ENCODE measurements around the gene OR4X1. TPM values are rescaled to one million over a fixed set of nuclear protein-coding genes. Genes with fewer than 3 reads are reported as not detected.
"Not testable (repeated sequence)": the region's sequence is repeated elsewhere in the genome, so short reads cannot be mapped to it uniquely, and the experiment has no call there.

OR4X1 gene
- total and polyA plus RNA-seq, 12 donors: not detected

- no peaks in the 10 kb centered on the region for H3K4me1 ChIP-seq (replicated peaks in 1 of 2)
- peak; percentile 56 to 83 (median 66) for DNase-seq
- WGBS, 4 donors: 19 to 24% (median 23%) methylated on average over 5 of the region's 5 CpGs
- TF ChIP-seq CTCF (IDR thresholded peaks at IDR 0.05): peak; percentile 52 to 79 (median 69)
- TF ChIP-seq POLR2A (IDR thresholded peaks at IDR 0.05): no peak
- no peaks in the 10 kb centered on the region for H3K36me3 ChIP-seq (replicated peaks in 1 of 2)
- intact Hi-C loops (cut with DNase I): no loop called here
- H3K27me3 ChIP-seq: no peaks in the 10 kb centered on the region
- no peak overlapping the region for H3K27ac ChIP-seq
- H3K4me3 ChIP-seq: no peak overlapping the region
- H3K9me3 ChIP-seq (replicated peaks in 1 of 3): no peaks in the 10 kb centered on the region
Observed at GRCh38 chr11:48307760-48308386, 44.2 kb downstream of the OR4X1 start.

- H3K27me3 ChIP-seq; intact Hi-C loops (cut with DNase I); H3K9me3 ChIP-seq (replicated peaks in 1 of 3); H3K27ac ChIP-seq; H3K36me3 ChIP-seq (replicated peaks in 1 of 2); DNase-seq; H3K4me1 ChIP-seq (replicated peaks in 1 of 2); H3K4me3 ChIP-seq: not testable (repeated sequence)
- WGBS, 4 donors: 28 to 67% (median 50%) methylated on average over 2 of the region's 2 CpGs
Observed at GRCh38 chr11:48313590-48313989, 49.9 kb downstream of the OR4X1 start.

Other genes with a start within 250 kb of the OR4X1 start
- not detected for gene OR4B1, start 47.1 kb upstream of the OR4X1 start, total RNA-seq
- not detected for gene OR4B1, start 47.1 kb upstream of the OR4X1 start, polyA plus RNA-seq
- gene OR4X2, start 18.8 kb upstream of the OR4X1 start, total RNA-seq: not detected
- gene OR4X2, start 18.8 kb upstream of the OR4X1 start, polyA plus RNA-seq: not detected
- not detected for gene OR4S1, start 42.4 kb downstream of the OR4X1 start, total RNA-seq
- gene OR4S1, start 42.4 kb downstream of the OR4X1 start, polyA plus RNA-seq: not detected
- gene OR4C3, start 61.1 kb downstream of the OR4X1 start, total RNA-seq: not detected
- not detected for gene OR4C3, start 61.1 kb downstream of the OR4X1 start, polyA plus RNA-seq
- not detected for gene OR4C5, start 102.6 kb downstream of the OR4X1 start, total RNA-seq
- gene OR4C5, start 102.6 kb downstream of the OR4X1 start, polyA plus RNA-seq: not detected
- gene OR4A47, start 224.9 kb downstream of the OR4X1 start, total RNA-seq: not detected
- gene OR4A47, start 224.9 kb downstream of the OR4X1 start, polyA plus RNA-seq: not detected